AG09319 (cell line): Measurements from ENCODE around the gene GLRX2.

ENCODE experiments used
- DNase-seq: peaks from one replicate; pipeline ENCODE4 v3.0.0-alpha.2; 2010; ENCODE audit warnings: low read depth; ENCODE audit errors: extremely low read depth
- TF ChIP-seq, protein P1 (sequence below): IDR thresholded peaks from 2 replicates; pipeline ENCODE4 v1.5.1; 2011; ENCODE audit warnings: low read depth, mild to moderate bottlenecking, inconsistent platforms, low read length, moderate library complexity

Gene GLRX2

GRCh38 chr1:193062698-193063463 is 42.3 kb downstream of the GLRX2 start:
- no peak for DNase-seq
- TF ChIP-seq, protein P1, sequence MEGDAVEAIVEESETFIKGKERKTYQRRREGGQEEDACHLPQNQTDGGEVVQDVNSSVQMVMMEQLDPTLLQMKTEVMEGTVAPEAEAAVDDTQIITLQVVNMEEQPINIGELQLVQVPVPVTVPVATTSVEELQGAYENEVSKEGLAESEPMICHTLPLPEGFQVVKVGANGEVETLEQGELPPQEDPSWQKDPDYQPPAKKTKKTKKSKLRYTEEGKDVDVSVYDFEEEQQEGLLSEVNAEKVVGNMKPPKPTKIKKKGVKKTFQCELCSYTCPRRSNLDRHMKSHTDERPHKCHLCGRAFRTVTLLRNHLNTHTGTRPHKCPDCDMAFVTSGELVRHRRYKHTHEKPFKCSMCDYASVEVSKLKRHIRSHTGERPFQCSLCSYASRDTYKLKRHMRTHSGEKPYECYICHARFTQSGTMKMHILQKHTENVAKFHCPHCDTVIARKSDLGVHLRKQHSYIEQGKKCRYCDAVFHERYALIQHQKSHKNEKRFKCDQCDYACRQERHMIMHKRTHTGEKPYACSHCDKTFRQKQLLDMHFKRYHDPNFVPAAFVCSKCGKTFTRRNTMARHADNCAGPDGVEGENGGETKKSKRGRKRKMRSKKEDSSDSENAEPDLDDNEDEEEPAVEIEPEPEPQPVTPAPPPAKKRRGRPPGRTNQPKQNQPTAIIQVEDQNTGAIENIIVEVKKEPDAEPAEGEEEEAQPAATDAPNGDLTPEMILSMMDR, result no peak

DNA sequence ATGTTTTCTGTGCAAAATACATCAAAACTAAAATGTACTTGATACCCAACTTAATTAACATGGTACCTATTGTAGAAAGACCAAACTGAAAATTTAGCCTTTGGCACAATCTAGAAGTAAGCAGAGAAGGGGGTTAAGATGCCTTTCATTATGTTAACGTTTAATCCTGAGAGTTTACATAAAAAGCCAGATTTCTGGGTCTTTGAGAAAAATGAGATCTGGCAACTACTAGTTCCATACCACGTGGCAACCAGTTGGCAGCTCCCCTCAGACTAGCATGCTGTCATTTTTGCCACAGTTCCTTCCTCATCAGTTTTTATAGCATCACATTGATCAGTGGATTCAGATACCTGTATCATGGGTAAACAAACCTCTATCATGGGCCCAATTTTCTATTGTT is 44.3 kb downstream of the GLRX2 start:
- TF ChIP-seq, protein P1, result no peak
- DNase-seq, result no peak

DNA sequence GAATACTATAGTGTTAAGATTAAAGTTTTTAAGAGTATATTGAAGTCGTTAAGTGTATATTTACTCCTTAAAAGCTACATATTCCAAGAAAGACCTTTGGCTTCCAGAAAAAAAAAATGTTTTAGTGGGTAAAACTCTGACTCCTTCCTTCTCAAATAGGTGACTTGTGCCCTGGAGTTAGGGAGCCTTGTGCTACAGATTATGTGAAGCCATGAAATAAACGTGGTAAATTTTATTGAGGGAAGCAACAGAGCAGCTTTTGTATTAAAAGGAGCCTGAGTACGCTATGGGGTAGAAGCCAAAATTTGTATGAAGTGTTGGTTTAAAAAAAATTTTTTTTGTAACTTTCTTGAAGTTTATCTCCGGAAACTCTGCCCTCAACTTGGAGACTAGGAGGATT is 44.8 kb downstream of the GLRX2 start:
- TF ChIP-seq, protein P1, result no peak
- DNase-seq, result no peak

DNA sequence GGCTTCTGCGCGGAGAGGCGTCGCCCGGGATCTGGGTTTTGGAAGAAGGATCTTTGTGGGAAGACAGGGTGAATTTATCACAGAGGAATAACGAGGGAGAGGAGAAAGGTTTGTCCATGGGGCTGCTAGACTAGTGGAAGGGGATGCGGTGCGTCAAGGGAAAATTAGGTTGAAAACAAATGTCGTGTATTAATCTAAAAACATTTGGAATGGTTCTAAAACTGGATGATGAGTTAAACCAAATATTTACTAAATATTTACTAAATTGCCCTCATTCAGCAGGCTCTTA is 45.2 kb downstream of the GLRX2 start:
- no peak for DNase-seq
- TF ChIP-seq, protein P1, result no peak

- peak; percentile 94 for DNase-seq
- TF ChIP-seq, protein P1, result peak; percentile 2; the same call in 1 of the 2 replicates
Observed at GRCh38 chr1:193059282-193060114, 45.7 kb downstream of the GLRX2 start, which contains the start of the genes RO60 and UCHL5. Gene RO60 (plus strand): TSS chr1:193059612. CDS start chr1:193069055, 9,443 bp downstream. Gene UCHL5 (minus strand): TSS chr1:193059360. CDS start chr1:193059260, 100 bp downstream.

DNA sequence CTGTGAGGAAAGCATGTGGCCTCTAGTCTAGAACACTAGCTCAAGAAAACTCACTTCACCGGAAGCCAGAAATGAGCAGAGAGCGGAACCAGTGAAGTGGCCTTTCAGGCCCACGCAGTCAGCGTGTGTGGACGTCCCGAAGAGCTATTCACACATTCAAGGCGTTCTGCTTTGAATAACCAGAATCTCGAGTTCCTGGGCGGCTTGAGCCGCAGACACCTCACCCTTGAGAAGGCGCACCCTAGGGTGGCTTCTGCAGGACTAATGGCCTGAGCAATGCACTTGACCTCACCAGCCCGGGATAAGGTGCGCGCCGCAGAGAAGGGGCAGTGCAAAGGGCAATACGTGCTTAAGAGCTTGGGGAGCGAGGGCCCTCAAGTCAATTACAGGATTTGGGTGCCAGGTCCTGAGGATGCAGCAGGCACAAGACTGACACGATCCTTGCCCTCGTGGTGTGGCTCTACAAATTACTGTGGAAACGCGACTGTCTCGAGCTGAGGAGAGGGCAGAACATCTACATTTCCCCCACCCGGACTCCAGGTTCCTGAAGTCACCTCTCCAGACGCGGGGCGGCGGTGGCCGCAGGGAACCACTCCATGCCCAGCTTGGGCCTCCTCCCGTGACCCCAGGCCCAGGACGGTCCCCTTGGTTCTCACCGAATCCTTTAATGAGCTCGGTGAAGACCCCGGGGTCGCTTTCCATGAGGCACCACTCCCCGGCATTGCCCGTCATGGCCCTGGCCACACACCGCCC is 46.5 kb downstream of the GLRX2 start:
- no peak for DNase-seq
- TF ChIP-seq, protein P1, result no peak
